Dendritic cell treated with granulocyte-macrophage colony-stimulating factor and Interleukin-4, amounts not matched to agents 40 ng/mL and 50 ng/mL, for 4 days (primary cell): ENCODE data around the gene PTPN4.
"Not testable (repeated sequence)": the region's sequence is repeated elsewhere in the genome, so short reads cannot be mapped to it uniquely, and the experiment has no call there.

Source experiments
- H3K27ac Mint-ChIP-seq: one replicate; pipeline ENCODE4 v1.8.0; 2022; ENCODE audit warnings: mild to moderate bottlenecking, mixed read lengths
- H3K27me3 Mint-ChIP-seq: one replicate; pipeline ENCODE4 v1.8.0; 2022; ENCODE audit warnings: mild to moderate bottlenecking, mixed read lengths
- H3K36me3 Mint-ChIP-seq: one replicate; pipeline ENCODE4 v1.8.0; 2022; ENCODE audit warnings: low read depth, mixed read lengths
- H3K4me1 Mint-ChIP-seq: one replicate; pipeline ENCODE4 v1.8.0; 2022; ENCODE audit warnings: low read depth, mixed read lengths
- H3K4me3 Mint-ChIP-seq: one replicate; pipeline ENCODE4 v1.8.0; 2022; ENCODE audit warnings: mild to moderate bottlenecking, moderate library complexity, mixed read lengths
- H3K9me3 Mint-ChIP-seq: one replicate; pipeline ENCODE4 v1.8.0; 2022; ENCODE audit warnings: mixed read lengths
- intact Hi-C: fragments of 100-400 bp; cut with micrococcal nuclease; formaldehyde crosslinking; loops from one replicate; pipeline ENCODE4 v1.15.0; 2022

The PTPN4 gene

GRCh38 chr2:119958670-119959268, 199.0 kb downstream of the PTPN4 start:
- H3K4me3 Mint-ChIP-seq = no peak overlapping the region
- no peaks in the 10 kb centered on the region for H3K27me3 Mint-ChIP-seq
- H3K9me3 Mint-ChIP-seq = no peaks in the 10 kb centered on the region
- no peak overlapping the region for H3K27ac Mint-ChIP-seq
- no peaks in the 10 kb centered on the region for H3K4me1 Mint-ChIP-seq
- intact Hi-C loops = no loop called here
- peaks cover 18% of the 10 kb centered on the region for H3K36me3 Mint-ChIP-seq

DNA sequence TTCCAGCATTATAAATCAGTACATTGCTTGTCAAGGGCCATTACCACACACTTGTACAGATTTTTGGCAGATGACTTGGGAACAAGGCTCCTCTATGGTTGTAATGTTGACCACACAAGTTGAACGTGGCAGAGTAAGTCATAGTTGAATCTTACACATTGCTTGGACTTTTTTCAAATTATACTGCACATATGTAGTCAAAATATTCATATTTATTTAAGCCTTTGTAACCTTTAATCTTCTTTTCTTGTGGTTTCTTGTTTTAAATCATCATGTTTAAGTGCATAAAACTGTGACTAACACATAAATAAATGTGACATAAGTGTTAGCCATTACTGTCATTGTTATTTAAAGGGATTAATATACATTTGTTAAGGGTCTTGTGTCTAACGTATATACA, 201.1 kb downstream of the PTPN4 start:
- H3K9me3 Mint-ChIP-seq = no peaks in the 10 kb centered on the region
- peaks cover 13% of the 10 kb centered on the region for H3K36me3 Mint-ChIP-seq
- no peaks in the 10 kb centered on the region for H3K4me1 Mint-ChIP-seq
- H3K4me3 Mint-ChIP-seq = no peak overlapping the region
- H3K27me3 Mint-ChIP-seq = no peaks in the 10 kb centered on the region
- intact Hi-C loops = no loop called here
- no peak overlapping the region for H3K27ac Mint-ChIP-seq

DNA sequence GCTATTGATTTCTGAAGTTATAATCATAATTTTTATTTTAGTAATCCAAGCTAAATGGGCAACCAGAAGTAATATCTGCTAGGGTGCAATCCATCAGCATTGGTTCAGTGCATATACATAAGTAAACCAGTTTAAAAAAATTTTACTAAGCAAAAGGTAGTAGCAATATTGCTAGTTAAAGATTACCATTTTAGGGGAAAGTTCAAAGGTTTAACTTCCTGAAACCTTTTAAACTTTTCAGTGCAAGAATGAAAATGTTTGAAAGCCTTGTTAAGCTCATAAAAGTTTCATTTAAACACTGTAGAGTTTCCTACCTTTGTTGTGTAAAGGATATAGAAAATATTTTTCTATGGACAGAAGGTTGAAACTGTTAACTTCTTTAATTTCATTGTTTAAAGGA, 222.2 kb downstream of the PTPN4 start:
- Mint-ChIP-seq H3K36me3 (peaks cover 4% of the 10 kb centered on the region), H3K9me3 (no peaks in the 10 kb centered on the region), H3K27ac (no peak overlapping the region), H3K4me3 (no peak overlapping the region), H3K4me1 (no peaks in the 10 kb centered on the region), H3K27me3 (no peaks in the 10 kb centered on the region)
- intact Hi-C loops = no loop called here

GRCh38 chr2:119982506-119982905, 222.8 kb downstream of the PTPN4 start:
- Mint-ChIP-seq H3K4me3 (no peak overlapping the region), H3K4me1 (no peaks in the 10 kb centered on the region), H3K36me3 (no peaks in the 10 kb centered on the region), H3K9me3 (no peaks in the 10 kb centered on the region), H3K27ac (no peak overlapping the region), H3K27me3 (no peaks in the 10 kb centered on the region)
- intact Hi-C loops = no loop called here

GRCh38 chr2:119983108-119983507, 223.4 kb downstream of the PTPN4 start:
- intact Hi-C loops = no loop called here

GRCh38 chr2:119996148-119996547, 236.4 kb downstream of the PTPN4 start:
- Mint-ChIP-seq H3K27ac (no peak overlapping the region), H3K4me3 (no peak overlapping the region), H3K9me3 (no peaks in the 10 kb centered on the region), H3K36me3 (no peaks in the 10 kb centered on the region), H3K27me3 (peaks cover 3% of the 10 kb centered on the region), H3K4me1 (no peaks in the 10 kb centered on the region)
- intact Hi-C loops = no loop called here

More at GRCh38 chr2:119983108-119983507, 223.4 kb downstream of the PTPN4 start:
- H3K27me3 Mint-ChIP-seq = no peaks in the 10 kb centered on the region
- no peak overlapping the region for H3K27ac Mint-ChIP-seq
- H3K4me1 Mint-ChIP-seq = no peaks in the 10 kb centered on the region
- H3K4me3 Mint-ChIP-seq = no peak overlapping the region
- H3K9me3 Mint-ChIP-seq = no peaks in the 10 kb centered on the region
- no peaks in the 10 kb centered on the region for H3K36me3 Mint-ChIP-seq

DNA sequence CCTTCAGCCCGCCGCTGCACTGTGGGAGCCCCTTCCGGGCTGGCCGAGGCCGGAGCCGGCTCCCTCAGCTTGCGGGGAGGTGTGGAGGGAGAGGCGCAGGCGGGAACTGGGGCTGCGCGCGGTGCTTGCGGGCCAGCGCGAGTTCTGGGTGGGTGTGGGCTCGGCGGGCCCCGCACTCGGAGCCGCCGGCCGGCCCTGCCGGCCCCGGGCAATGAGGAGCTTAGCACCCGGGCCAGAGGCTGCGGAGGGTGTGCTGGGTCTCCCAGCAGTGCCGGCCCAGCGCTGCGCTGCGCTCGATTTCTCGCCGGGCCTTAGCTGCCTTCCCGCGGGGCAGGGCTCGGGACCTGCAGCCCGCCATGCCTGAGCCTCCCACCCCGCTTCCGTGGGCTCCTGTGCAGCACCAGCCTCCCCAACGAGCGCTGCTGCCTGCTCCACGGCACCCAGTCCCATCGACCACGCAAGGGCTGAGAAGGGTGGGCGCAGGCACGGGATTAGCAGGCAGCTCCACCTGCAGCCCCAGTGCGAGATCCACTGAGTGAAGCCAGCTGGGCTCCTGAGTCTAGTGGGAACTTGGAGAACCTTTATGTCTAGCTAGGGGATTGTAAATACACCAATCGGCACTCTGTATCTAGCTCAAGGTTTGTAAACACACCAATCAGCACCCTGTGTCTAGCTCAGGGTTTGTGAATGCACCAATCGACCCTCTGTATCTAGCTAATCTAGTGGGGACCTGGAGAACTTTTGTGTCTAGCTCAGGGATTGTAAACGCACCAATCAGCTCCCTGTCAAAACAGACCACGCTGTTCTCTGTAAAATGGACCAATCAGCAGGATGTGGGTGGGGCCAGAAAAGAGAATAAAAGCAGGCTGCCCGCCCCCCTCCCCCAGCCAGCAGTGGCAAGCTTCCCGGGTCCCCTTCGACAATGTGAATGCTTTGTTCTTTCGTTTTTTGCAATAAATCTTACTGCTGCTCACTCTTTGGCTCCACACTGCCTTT, 237.5 kb downstream of the PTPN4 start:
- H3K27me3 Mint-ChIP-seq, H3K9me3 Mint-ChIP-seq, H3K27ac Mint-ChIP-seq, H3K36me3 Mint-ChIP-seq, H3K4me1 Mint-ChIP-seq, intact Hi-C loops, H3K4me3 Mint-ChIP-seq: not testable (repeated sequence)

- Mint-ChIP-seq H3K27ac (no peak overlapping the region), H3K36me3 (no peaks in the 10 kb centered on the region), H3K9me3 (no peaks in the 10 kb centered on the region), H3K4me3 (no peak overlapping the region), H3K27me3 (peaks cover 1% of the 10 kb centered on the region), H3K4me1 (peaks cover 6% of the 10 kb centered on the region)
- intact Hi-C loops = no loop called here
These were observed 241.7 kb downstream of the PTPN4 start for GRCh38 chr2:120001471-120001870.

DNA sequence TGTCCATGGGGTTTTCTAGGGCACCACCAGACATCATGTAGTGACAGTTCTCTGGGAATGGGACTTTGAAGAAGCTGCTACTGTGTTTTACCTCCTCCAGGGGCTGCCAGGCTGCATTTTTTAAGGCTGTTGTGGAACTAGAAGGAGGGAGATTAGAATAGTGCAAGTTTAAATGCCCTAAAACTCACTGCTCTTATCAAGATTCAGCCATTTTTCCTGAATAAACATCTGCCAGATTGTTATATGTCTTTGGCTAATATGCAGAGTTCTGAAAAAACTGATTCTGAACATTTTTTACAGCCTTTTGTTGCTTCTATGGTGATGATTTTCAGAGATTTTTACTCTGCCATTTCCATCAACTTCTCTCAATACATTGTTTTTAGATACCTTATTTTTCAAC, 244.5 kb downstream of the PTPN4 start:
- H3K4me3 Mint-ChIP-seq = no peak overlapping the region
- H3K4me1 Mint-ChIP-seq = peaks cover 9% of the 10 kb centered on the region
- H3K27me3 Mint-ChIP-seq = peaks cover 1% of the 10 kb centered on the region
- no peak overlapping the region for H3K27ac Mint-ChIP-seq
- intact Hi-C loops = no loop called here
- no peaks in the 10 kb centered on the region for H3K36me3 Mint-ChIP-seq
- H3K9me3 Mint-ChIP-seq = no peaks in the 10 kb centered on the region

- Mint-ChIP-seq H3K4me3 (no peak overlapping the region), H3K36me3 (no peaks in the 10 kb centered on the region), H3K27ac (no peak overlapping the region), H3K9me3 (no peaks in the 10 kb centered on the region), H3K4me1 (peaks cover 9% of the 10 kb centered on the region), H3K27me3 (peaks cover 3% of the 10 kb centered on the region)
- intact Hi-C loops = no loop called here
These were observed 246.3 kb downstream of the PTPN4 start for GRCh38 chr2:120005834-120006521.

- H3K9me3 Mint-ChIP-seq = no peaks in the 10 kb centered on the region
- H3K27ac Mint-ChIP-seq = no peak overlapping the region
- no peak overlapping the region for H3K4me3 Mint-ChIP-seq
- intact Hi-C loops = no loop called here
- H3K4me1 Mint-ChIP-seq = peaks cover 17% of the 10 kb centered on the region
- H3K36me3 Mint-ChIP-seq = no peaks in the 10 kb centered on the region
- H3K27me3 Mint-ChIP-seq = peaks cover 15% of the 10 kb centered on the region
These were observed 248.1 kb downstream of the PTPN4 start for GRCh38 chr2:120007851-120008250.

DNA sequence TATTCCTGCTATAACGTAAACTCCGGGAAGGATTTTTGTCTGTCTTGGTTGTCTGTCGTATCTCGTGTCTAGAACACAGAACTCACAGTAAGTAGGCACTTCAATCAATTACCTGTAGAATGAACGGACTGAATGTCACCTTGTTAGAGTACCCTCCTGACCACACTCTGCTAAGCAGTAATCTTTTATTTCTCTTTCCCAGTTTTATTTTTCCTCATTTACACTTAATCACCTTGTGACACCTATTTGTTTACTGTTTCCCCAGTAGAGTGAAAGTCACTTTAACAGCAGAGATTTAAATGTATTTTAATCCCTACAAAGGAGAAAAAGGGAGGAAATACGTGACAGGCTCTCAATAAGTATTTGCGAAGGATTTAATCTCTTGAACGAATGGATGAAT, 252.6 kb downstream of the PTPN4 start:
- intact Hi-C loops = no loop called here
- Mint-ChIP-seq H3K27me3 (peaks cover 35% of the 10 kb centered on the region), H3K36me3 (no peaks in the 10 kb centered on the region), H3K9me3 (no peaks in the 10 kb centered on the region), H3K4me3 (peak overlapping the region; percentile 69), H3K27ac (no peak overlapping the region), H3K4me1 (peaks cover 8% of the 10 kb centered on the region)

GRCh38 chr2:120012771-120013596, 253.3 kb downstream of the PTPN4 start, which contains the start of gene EPB41L5:
TSS of gene EPB41L5 (plus strand) at chr2:120013077. CDS start at chr2:120019085, 6,008 bp downstream.
- intact Hi-C loops = no loop called here
- no peaks in the 10 kb centered on the region for H3K36me3 Mint-ChIP-seq
- peak within 1 kb of the TSS; percentile 69 for H3K4me3 Mint-ChIP-seq
- H3K27ac Mint-ChIP-seq = no peak within 1 kb of the TSS
- peaks cover 8% of the 10 kb centered on the region for H3K4me1 Mint-ChIP-seq
- peaks cover 37% of the 10 kb centered on the region for H3K27me3 Mint-ChIP-seq
- H3K9me3 Mint-ChIP-seq = no peaks in the 10 kb centered on the region
